Measurements from ENCODE around the gene MPLKIP. TPM values are rescaled to one million over a fixed set of nuclear protein-coding genes. Genes with fewer than 3 reads are reported as not detected.
"Not testable (repeated sequence)": the region's sequence is repeated elsewhere in the genome, so short reads cannot be mapped to it uniquely, and the experiment has no call there.

Gene MPLKIP
- total RNA-seq, 4 donors from 2014 or later: 18.7 to 45.8 (median 32.0) TPM

DNA sequence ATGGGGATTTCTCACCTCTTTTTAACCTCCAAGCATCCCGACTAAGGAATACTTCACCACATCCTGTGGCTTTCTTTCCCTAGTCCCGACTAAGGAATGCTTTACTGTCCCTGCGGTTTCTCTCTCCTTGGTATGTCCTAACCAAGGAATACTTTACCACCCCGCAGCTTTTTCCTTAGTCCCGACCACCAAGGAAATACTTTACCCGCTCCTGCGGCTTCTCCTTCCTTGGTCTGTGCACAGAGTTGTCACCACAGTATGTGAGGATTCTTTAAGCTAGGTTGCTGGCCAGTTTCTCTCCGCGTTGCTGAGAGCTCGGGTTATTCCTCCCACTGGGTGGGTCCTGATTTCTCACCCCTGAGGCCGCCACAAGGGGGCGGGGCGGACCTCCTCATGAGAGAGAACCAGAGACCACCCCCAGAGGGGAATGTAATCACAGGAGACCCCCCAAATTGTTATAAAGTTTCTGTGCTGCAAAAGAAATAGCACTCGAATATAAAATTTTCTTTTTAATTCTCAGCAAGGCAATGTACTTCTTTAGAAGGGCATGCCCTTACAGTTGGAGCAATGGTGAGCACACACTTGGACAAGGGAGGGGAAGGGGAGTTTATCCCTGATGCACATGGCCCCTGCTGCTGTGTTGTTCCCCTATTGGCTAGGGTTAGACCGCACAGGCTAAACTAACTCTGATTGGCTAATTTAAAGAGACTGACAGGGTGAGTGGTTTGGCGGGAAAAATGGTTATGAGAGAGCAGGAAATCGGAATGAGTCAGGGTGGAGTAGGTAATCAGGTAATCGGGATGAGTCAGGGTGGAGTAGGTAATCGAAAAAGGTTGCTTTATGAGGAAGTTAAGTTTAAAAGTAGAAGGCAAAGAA is 13.2 kb upstream of the MPLKIP start:
- no peak overlapping the region for H3K27ac ChIP-seq (replicated peaks in 1 of 4)
- H3K4me1 ChIP-seq: no peaks in the 10 kb centered on the region
- peak; percentile 57 for DNase-seq (ENCODE audit: extremely low spot score)
- no peaks in the 10 kb centered on the region for H3K27me3 ChIP-seq
- H3K4me3 ChIP-seq: no peak overlapping the region
- TF ChIP-seq POLR2A (IDR thresholded peaks at IDR 0.05; ENCODE audit: low read depth) (no peak), POLR2AphosphoS5 (IDR thresholded peaks at IDR 0.05) (no peak)
- H3K9me3 ChIP-seq: no peaks in the 10 kb centered on the region
- H3K36me3 ChIP-seq: no peaks in the 10 kb centered on the region
- intact Hi-C loops (cut with DNase I): no loop called here
- 93% methylated on average over 19 of the region's 19 CpGs for WGBS

DNA sequence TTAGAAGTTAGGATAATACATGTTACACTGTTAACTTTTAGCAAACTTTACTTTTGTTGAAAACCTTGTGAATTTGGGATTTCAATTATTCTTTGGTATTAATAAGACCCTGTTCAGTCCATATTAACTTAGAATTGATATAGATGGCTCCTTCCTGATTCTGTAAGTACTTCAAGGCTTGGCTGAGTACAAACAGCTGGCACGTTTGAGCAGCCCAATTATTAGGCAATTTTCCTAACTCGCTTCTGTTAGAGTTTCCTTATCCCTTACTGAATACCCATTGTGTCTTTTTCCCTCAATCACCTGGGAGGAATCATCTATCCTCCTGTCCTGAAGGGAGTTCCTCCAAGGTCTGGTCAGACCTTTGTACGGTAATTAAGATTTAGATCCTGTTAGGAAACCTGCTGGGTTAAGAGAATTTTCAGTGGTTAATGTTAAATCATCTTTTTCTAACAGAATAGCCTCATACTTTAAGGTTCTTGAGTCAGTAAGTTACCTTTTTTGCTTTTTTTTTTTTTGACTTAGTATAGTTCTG is 11.2 kb upstream of the MPLKIP start:
- H3K4me1 ChIP-seq: not testable (repeated sequence)
- WGBS: 85% methylated on average over 3 of the region's 3 CpGs

DNA sequence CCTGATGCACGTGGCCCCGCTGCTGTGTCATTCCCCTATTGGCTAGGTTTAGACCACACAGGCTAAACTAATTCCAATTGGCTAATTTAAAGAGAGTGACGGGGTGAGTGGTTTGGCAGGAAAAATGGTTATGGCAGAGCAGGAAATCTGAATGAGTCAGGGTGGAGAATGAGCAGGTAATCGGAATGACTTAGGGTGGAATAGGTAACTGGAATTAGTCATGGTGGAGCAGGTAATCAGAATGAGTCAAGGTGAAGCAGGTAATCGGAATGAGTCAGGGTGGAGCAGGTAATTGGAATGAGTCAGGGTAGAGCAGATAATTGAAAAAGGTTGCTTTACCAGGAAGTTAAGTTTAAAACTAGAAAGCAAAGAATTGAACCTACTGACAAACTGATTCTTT is 7.5 kb upstream of the MPLKIP start:
- WGBS: 87% methylated on average over 5 of the region's 5 CpGs
- not testable (repeated sequence) for H3K27ac ChIP-seq (replicated peaks in 1 of 4); DNase-seq (ENCODE audit: extremely low spot score)

More for the DNA sequence above, 11.2 kb upstream of the MPLKIP start:
- H3K27me3 ChIP-seq; intact Hi-C loops (cut with DNase I); DNase-seq (ENCODE audit: extremely low spot score); H3K27ac ChIP-seq (replicated peaks in 1 of 4); H3K36me3 ChIP-seq; H3K4me3 ChIP-seq; H3K9me3 ChIP-seq: not testable (repeated sequence)

DNA sequence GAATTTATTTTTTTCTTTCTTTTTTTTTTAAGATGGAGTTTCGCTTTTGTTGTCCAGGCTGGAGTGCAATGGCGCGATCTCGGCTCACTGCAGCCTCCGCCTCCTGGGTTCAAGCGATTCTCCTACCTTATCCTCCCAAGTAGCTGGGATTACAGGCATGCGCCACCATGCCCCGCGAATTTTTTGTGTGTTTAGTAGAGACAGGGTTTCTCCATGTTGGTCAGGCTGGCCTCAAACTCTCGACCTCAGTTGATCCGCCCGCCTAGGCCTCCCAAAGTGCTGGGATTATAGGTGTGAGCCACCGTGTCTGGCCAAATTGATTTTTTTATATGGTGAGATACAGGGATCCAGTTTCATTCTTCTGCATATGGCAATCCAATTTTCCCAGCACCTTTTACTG is 5.5 kb upstream of the MPLKIP start:
- 97% methylated on average over 13 of the region's 13 CpGs for WGBS
- H3K27ac ChIP-seq (replicated peaks in 1 of 4); intact Hi-C loops (cut with DNase I); H3K4me3 ChIP-seq; H3K36me3 ChIP-seq; H3K27me3 ChIP-seq; H3K9me3 ChIP-seq: not testable (repeated sequence)
- peaks cover 0 to 11% (median 8%) of the 10 kb centered on the region in 4 donors for H3K4me1 ChIP-seq
- peak; percentile 42 for DNase-seq (ENCODE audit: extremely low spot score)

More for the DNA sequence above, 7.5 kb upstream of the MPLKIP start:
- intact Hi-C loops (cut with DNase I); H3K9me3 ChIP-seq; H3K4me3 ChIP-seq; H3K36me3 ChIP-seq; H3K27me3 ChIP-seq; H3K4me1 ChIP-seq: not testable (repeated sequence)

DNA sequence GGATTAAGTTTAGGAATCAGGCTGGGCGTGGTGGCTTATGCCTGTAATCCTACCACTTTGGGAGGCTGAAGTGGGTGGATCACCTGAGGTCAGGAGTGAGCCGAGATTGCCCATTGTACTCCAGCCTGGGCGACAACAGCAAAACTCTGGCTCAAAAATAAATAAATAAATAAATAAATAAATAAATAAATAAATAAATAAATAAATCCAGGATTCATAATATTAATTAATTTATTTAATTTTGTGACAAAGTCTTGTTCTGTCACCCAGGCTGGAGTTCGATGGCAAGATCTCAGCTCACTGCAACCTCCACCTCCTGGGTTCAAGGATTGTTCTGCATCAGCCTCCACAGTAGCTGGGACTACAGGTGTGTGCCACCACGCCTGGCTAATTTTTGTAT is 4.6 kb upstream of the MPLKIP start:
- Histone ChIP-seq H3K4me1 (peaks cover 0 to 11% (median 8%) of the 10 kb centered on the region in 4 donors), H3K9me3 (no peaks in the 10 kb centered on the region), H3K4me3 (no peak overlapping the region), H3K27ac (replicated peaks in 1 of 4) (no peak overlapping the region), H3K27me3 (no peaks in the 10 kb centered on the region), H3K36me3 (no peaks in the 10 kb centered on the region)
- no peak for DNase-seq (ENCODE audit: extremely low spot score)
- intact Hi-C loops (cut with DNase I): no loop called here
- WGBS: 93% methylated on average over 5 of the region's 5 CpGs
- TF ChIP-seq POLR2AphosphoS5 (IDR thresholded peaks at IDR 0.05): no peak
- TF ChIP-seq POLR2A (IDR thresholded peaks at IDR 0.05; ENCODE audit: low read depth): no peak
- TF ChIP-seq EP300 (IDR thresholded peaks at IDR 0.05): no peak
- TF ChIP-seq, protein P1, sequence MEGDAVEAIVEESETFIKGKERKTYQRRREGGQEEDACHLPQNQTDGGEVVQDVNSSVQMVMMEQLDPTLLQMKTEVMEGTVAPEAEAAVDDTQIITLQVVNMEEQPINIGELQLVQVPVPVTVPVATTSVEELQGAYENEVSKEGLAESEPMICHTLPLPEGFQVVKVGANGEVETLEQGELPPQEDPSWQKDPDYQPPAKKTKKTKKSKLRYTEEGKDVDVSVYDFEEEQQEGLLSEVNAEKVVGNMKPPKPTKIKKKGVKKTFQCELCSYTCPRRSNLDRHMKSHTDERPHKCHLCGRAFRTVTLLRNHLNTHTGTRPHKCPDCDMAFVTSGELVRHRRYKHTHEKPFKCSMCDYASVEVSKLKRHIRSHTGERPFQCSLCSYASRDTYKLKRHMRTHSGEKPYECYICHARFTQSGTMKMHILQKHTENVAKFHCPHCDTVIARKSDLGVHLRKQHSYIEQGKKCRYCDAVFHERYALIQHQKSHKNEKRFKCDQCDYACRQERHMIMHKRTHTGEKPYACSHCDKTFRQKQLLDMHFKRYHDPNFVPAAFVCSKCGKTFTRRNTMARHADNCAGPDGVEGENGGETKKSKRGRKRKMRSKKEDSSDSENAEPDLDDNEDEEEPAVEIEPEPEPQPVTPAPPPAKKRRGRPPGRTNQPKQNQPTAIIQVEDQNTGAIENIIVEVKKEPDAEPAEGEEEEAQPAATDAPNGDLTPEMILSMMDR (IDR thresholded peaks at IDR 0.05): no peak

DNA sequence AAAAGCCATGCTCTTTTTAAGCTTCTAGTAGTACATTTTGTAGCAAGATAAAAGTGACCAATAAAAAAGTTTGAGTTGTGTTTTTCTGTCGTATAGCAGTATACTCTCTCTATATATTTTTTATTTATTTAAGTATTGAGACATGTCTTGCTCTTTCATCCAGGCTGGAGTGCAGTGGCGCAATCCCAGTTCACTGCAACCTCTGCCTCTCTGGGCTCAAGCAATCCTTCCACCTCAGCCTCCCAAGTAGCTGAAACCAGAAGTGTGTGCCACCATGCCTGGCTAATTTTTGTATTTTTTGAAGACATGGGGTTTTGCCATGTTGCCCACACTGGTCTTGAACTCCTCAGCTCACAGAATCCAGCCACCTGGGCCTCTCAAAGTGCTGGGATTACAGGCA is 3.1 kb upstream of the MPLKIP start:
- no peak for DNase-seq (ENCODE audit: extremely low spot score)
- 96% methylated on average over 2 of the region's 2 CpGs for WGBS

More for the DNA sequence above, 3.1 kb upstream of the MPLKIP start:
- Histone ChIP-seq H3K27me3 (no peaks in the 10 kb centered on the region), H3K36me3 (no peaks in the 10 kb centered on the region), H3K4me3 (no peak overlapping the region), H3K27ac (replicated peaks in 1 of 4) (no peak overlapping the region), H3K4me1 (peaks cover 9 to 22% (median 19%) of the 10 kb centered on the region in 4 donors), H3K9me3 (no peaks in the 10 kb centered on the region)
- intact Hi-C loops (cut with DNase I): no loop called here
- TF ChIP-seq POLR2A (IDR thresholded peaks at IDR 0.05; ENCODE audit: low read depth) (no peak), POLR2AphosphoS5 (IDR thresholded peaks at IDR 0.05) (no peak)
- TF ChIP-seq, protein P1 (IDR thresholded peaks at IDR 0.05): no peak
